ENCODE results near the gene PCDH1.

Gene PCDH1

GRCh38 chr5:141810702-141811101 is 67.5 kb downstream of the PCDH1 start:
- no peak for DNase-seq
- Histone ChIP-seq H3K4me1 (peaks cover 48% of the 10 kb centered on the region), H3K9me3 (no peaks in the 10 kb centered on the region), H3K36me3 (no peaks in the 10 kb centered on the region), H3K27me3 (no peaks in the 10 kb centered on the region), H3K4me3 (ENCODE audit: low read depth, low read length) (no peak overlapping the region)
- TF ChIP-seq, protein P1, sequence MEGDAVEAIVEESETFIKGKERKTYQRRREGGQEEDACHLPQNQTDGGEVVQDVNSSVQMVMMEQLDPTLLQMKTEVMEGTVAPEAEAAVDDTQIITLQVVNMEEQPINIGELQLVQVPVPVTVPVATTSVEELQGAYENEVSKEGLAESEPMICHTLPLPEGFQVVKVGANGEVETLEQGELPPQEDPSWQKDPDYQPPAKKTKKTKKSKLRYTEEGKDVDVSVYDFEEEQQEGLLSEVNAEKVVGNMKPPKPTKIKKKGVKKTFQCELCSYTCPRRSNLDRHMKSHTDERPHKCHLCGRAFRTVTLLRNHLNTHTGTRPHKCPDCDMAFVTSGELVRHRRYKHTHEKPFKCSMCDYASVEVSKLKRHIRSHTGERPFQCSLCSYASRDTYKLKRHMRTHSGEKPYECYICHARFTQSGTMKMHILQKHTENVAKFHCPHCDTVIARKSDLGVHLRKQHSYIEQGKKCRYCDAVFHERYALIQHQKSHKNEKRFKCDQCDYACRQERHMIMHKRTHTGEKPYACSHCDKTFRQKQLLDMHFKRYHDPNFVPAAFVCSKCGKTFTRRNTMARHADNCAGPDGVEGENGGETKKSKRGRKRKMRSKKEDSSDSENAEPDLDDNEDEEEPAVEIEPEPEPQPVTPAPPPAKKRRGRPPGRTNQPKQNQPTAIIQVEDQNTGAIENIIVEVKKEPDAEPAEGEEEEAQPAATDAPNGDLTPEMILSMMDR (IDR thresholded peaks at IDR 0.05; ENCODE audit: low read depth, low read length), result no peak

DNA sequence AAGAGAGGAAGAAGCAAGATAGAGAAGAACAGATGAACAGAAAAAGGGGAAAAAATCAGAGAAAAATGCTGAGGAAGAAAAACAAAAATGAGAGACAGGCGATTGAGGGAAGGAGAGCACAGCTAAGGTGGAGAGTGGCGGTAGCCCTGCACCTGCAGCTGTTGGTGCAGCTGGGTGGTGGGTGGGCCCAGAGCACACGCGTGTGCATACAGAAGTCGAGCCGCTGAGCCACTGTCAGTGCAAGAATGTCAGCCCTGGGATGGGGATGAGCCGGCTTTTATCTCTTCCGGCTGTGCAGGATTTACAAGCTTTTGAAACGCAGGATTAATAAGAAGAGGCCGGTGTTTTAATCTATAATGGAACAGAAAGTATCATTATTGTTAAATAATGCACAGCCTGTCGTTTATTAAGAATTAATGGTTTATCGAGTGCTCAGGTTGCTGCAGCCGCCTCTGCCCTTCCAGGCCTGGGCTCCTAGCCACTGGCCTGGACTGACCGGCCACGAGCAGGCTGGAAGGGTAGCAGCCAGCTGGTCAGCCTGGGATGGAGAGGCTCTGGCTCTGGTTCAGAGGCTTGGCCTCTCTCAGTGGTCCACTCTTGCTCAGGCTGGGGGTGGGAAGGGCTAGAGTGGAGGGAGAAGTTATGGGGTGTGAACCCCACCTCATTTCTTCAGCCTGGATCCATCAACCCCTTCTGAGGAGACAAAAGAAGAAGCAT is 68.7 kb downstream of the PCDH1 start:
- TF ChIP-seq, protein P1 (IDR thresholded peaks at IDR 0.05; ENCODE audit: low read depth, low read length), result no peak
- H3K4me3 ChIP-seq (ENCODE audit: low read depth, low read length), result no peak overlapping the region
- no peak for DNase-seq

GRCh38 chr5:141808857-141809256 is 69.4 kb downstream of the PCDH1 start:
- peaks cover 41% of the 10 kb centered on the region for H3K4me1 ChIP-seq
- no peaks in the 10 kb centered on the region for H3K27me3 ChIP-seq

More for the DNA sequence above, 68.7 kb downstream of the PCDH1 start:
- Histone ChIP-seq H3K4me1 (peaks cover 42% of the 10 kb centered on the region), H3K9me3 (no peaks in the 10 kb centered on the region), H3K36me3 (no peaks in the 10 kb centered on the region), H3K27me3 (no peaks in the 10 kb centered on the region)

DNA sequence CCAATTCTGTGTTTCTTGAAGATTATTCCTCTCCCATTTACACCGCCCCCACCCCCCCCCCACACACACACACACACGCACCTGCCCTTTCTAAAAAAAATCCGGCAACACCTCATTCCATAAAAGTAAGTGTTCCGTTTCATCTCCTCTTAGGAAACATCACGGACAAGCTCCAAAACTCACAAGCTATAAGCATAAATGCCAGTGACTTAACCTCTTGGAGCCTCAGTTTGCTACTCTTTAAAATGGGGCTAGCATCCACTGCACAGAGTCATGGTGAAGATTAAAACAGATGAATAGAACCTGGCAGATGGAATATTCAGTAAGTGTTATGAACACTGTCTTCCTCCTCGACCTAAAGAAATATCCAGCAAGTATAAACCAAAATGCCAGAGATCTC is 70.5 kb downstream of the PCDH1 start:
- no peak overlapping the region for H3K4me3 ChIP-seq (ENCODE audit: low read depth, low read length)
- H3K4me1 ChIP-seq, result peaks cover 37% of the 10 kb centered on the region

More at GRCh38 chr5:141808857-141809256, 69.4 kb downstream of the PCDH1 start:
- H3K4me3 ChIP-seq (ENCODE audit: low read depth, low read length), result no peak overlapping the region
- no peaks in the 10 kb centered on the region for H3K9me3 ChIP-seq
- DNase-seq, result no peak
- TF ChIP-seq, protein P1 (IDR thresholded peaks at IDR 0.05; ENCODE audit: low read depth, low read length), result no peak
- no peaks in the 10 kb centered on the region for H3K36me3 ChIP-seq

GRCh38 chr5:141807329-141807728 is 70.9 kb downstream of the PCDH1 start:
- TF ChIP-seq, protein P1 (IDR thresholded peaks at IDR 0.05; ENCODE audit: low read depth, low read length), result no peak
- H3K4me3 ChIP-seq (ENCODE audit: low read depth, low read length), result no peak overlapping the region
- H3K27me3 ChIP-seq, result no peaks in the 10 kb centered on the region
- peaks cover 35% of the 10 kb centered on the region for H3K4me1 ChIP-seq
- no peaks in the 10 kb centered on the region for H3K36me3 ChIP-seq
- no peaks in the 10 kb centered on the region for H3K9me3 ChIP-seq
- DNase-seq, result no peak

More for the DNA sequence above, 70.5 kb downstream of the PCDH1 start:
- TF ChIP-seq, protein P1 (IDR thresholded peaks at IDR 0.05; ENCODE audit: low read depth, low read length), result no peak
- H3K27me3 ChIP-seq, result no peaks in the 10 kb centered on the region
- no peaks in the 10 kb centered on the region for H3K9me3 ChIP-seq
- H3K36me3 ChIP-seq, result no peaks in the 10 kb centered on the region
- DNase-seq, result no peak

DNA sequence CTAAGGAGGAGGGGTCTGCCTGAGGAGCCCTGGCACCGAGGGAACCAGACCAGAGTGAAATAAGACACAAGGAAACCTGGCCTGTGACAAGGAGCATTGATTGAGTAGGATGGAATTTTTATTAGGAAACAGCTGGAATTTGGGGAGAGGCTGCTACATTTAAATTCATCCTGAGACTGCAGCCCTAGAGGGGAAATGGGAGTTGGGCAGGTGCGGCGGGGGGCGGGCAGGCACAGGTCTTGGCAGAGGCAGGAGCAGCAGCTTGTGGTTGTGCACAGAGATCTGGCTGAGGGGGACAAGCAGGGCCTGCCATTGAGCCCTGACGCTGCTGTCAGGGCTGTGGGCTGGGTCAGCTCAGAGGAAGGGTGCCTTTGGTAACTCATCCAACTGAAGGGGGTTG is 71.6 kb downstream of the PCDH1 start:
- Histone ChIP-seq H3K36me3 (no peaks in the 10 kb centered on the region), H3K27me3 (no peaks in the 10 kb centered on the region), H3K4me3 (ENCODE audit: low read depth, low read length) (no peak overlapping the region), H3K9me3 (no peaks in the 10 kb centered on the region), H3K4me1 (peaks cover 30% of the 10 kb centered on the region)
- TF ChIP-seq, protein P1 (IDR thresholded peaks at IDR 0.05; ENCODE audit: low read depth, low read length), result no peak
- DNase-seq, result no peak
